HepG2 (cell line): Measurements from ENCODE around the gene PSMD5. TPM values are rescaled to one million over a fixed set of nuclear protein-coding genes. Genes with fewer than 3 reads are reported as not detected.

Experiments used
- ATF3 ChIP-seq: sonication (generic); formaldehyde crosslinking; IDR thresholded peaks from 2 replicates; pipeline ENCODE4 v1.4.0; 2020; ENCODE audit warnings: missing genetic modification reagents
- DR1 ChIP-seq: sonication (generic); formaldehyde crosslinking; IDR thresholded peaks from 2 replicates; pipeline ENCODE4 v1.8.0; 2021; ENCODE audit warnings: mild to moderate bottlenecking, missing genetic modification reagents, inconsistent platforms
- EED ChIP-seq: sonication (generic); formaldehyde crosslinking; IDR thresholded peaks from 2 replicates; pipeline ENCODE4 v1.5.0; 2020; ENCODE audit warnings: mild to moderate bottlenecking, missing genetic modification reagents
- ERF ChIP-seq: IDR thresholded peaks from 2 replicates; pipeline ENCODE4 v1.6.1; 2018; ENCODE audit warnings: missing biosample characterization, missing genetic modification reagents
- GPN1 ChIP-seq: sonication (generic); formaldehyde crosslinking; IDR thresholded peaks from 2 replicates; pipeline ENCODE4 v1.5.1; 2020; ENCODE audit warnings: missing genetic modification reagents, borderline replicate concordance
- HOXA7 ChIP-seq: sonication (generic); formaldehyde crosslinking; IDR thresholded peaks from 2 replicates; pipeline ENCODE4 v1.8.1; 2022; ENCODE audit warnings: mild to moderate bottlenecking, missing genetic modification reagents, moderate library complexity
- NCOA2 ChIP-seq: sonication (generic); formaldehyde crosslinking; IDR thresholded peaks from 2 replicates; pipeline ENCODE4 v1.8.0; 2022; ENCODE audit warnings: inconsistent platforms
- NR2F1 ChIP-seq, 2 experiments: fragments of 450-650 bp in 1 of 2; formaldehyde crosslinking in 1 of 2; IDR thresholded peaks; 2 replicates each; pipeline versions ENCODE4 v1.5.0 to v1.6.1; 2016 to 2020; ENCODE audit warnings: mild to moderate bottlenecking in 1 of 2, missing compliant biosample characterization in 1 of 2, missing genetic modification reagents in 1 of 2, moderate library complexity in 1 of 2
- TBX3 ChIP-seq: fragments of 450-650 bp; IDR thresholded peaks from 2 replicates; pipeline ENCODE4 v1.6.1; 2017; ENCODE audit warnings: antibody characterized with exemption, mild to moderate bottlenecking, inconsistent platforms, borderline replicate concordance
- ZNF549 ChIP-seq: sonication (generic); formaldehyde crosslinking; IDR thresholded peaks from 2 replicates; pipeline ENCODE4 v1.5.0; 2020; ENCODE audit warnings: missing genetic modification reagents
- ZNF558 ChIP-seq: sonication (generic); formaldehyde crosslinking; IDR thresholded peaks from 2 replicates; pipeline ENCODE4 v1.9.0; 2022; ENCODE audit warnings: mild to moderate bottlenecking, missing genetic modification reagents, borderline replicate concordance
- ZNF644 ChIP-seq: IDR thresholded peaks from 2 replicates; pipeline ENCODE4 v1.6.1; 2016; ENCODE audit warnings: low read depth
- polyA plus RNA-seq, 8 experiments: library from polyadenylated mRNA; depleted of rRNA in 3 of 8; stranded (reverse) in 7 of 8; unstranded in 1 of 8; fragments of >200 nt; fragmentation: Illumina TruSeq in 4 of 8; extraction: Trizol in 4 of 8; gene quantifications; 2 replicates each; pipeline versions ENCODE4 v1.2.1 to v1.2.3, GENCODE V29; 2011 to 2016; ENCODE audit warnings: low read depth in 4 of 8, missing spikeins in 1 of 8, mixed read lengths in 1 of 8; ENCODE audit not compliant: insufficient read depth in 1 of 8
- total RNA-seq, 5 experiments: library from RNA; depleted of rRNA; stranded (reverse); fragments of >200 nt; fragmentation: Illumina TruSeq; extraction: Trizol; gene quantifications; 2 replicates each; pipeline ENCODE4 v1.2.3, GENCODE V29; 2016; ENCODE audit warnings: low read depth in 1 of 5
- TF ChIP-seq, protein P1 (sequence below): sonication (generic); formaldehyde crosslinking; IDR thresholded peaks from 2 replicates; pipeline ENCODE4 v1.8.0; 2022; ENCODE audit warnings: mild to moderate bottlenecking, missing genetic modification reagents, moderate library complexity
- TF ChIP-seq, protein P2 (sequence below): sonication (generic); formaldehyde crosslinking; IDR thresholded peaks from 2 replicates; pipeline ENCODE4 v1.4.0; 2020; ENCODE audit warnings: missing genetic modification reagents
- TF ChIP-seq, protein P3 (sequence below): sonication (generic); formaldehyde crosslinking; IDR thresholded peaks from 2 replicates; pipeline ENCODE4 v1.8.0; 2022; ENCODE audit warnings: mild to moderate bottlenecking, missing genetic modification reagents; ENCODE audit not compliant: insufficient replicate concordance
- TF ChIP-seq, protein P4 (sequence below): IDR thresholded peaks from 2 replicates; pipeline ENCODE4 v1.6.1; 2016; ENCODE audit warnings: low read depth, missing genetic modification reagents, missing compliant biosample characterization

PSMD5 gene
- total and polyA plus RNA-seq, 2 of the 13 experiments (the other 11 are each of a cell fraction or from before 2014, with no cell fraction given): 12.7 to 18.1 TPM

DNA sequence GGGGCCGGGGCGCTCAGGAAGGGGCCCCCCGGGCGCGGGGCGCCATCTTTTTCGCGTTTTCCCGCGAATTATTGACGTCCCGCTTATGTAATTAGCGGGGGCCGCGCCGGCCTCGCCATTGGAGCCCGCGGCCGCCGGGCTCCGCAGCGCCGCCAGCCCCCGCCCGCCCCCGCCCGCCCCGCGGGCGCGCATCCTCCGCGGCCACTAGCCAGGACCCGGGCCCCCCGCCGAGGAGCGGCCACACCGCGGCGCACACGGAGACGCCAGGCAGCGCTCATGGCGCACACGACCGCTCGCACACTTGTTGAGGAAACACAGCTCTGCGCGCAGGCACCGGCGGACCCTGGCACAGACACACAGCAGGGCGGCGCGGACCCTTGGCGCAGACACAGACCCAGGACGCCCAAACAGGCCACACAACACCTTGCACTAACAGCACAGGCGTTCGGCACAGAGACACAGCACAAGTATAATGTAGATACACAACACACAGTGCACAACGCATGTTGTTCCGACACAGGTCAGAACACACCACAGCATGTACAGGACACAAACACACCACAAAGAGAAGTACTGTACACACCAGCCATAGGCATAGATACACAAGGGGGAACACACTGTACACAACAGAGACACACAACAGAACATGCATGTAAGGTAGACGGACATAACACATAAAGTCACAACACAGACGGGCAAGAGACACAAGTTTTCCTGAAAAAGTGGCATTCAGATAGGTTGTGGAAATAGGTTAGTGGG is 34.7 kb upstream of the PSMD5 start (continued):
- TF ChIP-seq, protein P1, sequence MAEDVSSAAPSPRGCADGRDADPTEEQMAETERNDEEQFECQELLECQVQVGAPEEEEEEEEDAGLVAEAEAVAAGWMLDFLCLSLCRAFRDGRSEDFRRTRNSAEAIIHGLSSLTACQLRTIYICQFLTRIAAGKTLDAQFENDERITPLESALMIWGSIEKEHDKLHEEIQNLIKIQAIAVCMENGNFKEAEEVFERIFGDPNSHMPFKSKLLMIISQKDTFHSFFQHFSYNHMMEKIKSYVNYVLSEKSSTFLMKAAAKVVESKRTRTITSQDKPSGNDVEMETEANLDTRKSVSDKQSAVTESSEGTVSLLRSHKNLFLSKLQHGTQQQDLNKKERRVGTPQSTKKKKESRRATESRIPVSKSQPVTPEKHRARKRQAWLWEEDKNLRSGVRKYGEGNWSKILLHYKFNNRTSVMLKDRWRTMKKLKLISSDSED (CRISPR knock-in tag): no peak
- TF ChIP-seq HOXA7 (CRISPR knock-in tag) (no peak), ATF3 (0 out of 2 replicates have a peak, but pooled peaks have one; percentile 19), ZNF558 (CRISPR knock-in tag) (peak; percentile 39; the same call in 1 of the 2 replicates), GPN1 (no peak), ERF (0 out of 2 replicates have a peak, but pooled peaks have one; percentile 27), NR2F1 (CRISPR knock-in tag; IDR thresholded peaks at IDR 0.05) (no peak), EED (CRISPR knock-in tag) (peak; percentile 65; the same call in 1 of the 2 replicates), ZNF644 (CRISPR knock-in tag) (no peak), NCOA2 (no peak), DR1 (CRISPR knock-in tag) (no peak), ZNF549 (CRISPR knock-in tag) (no peak), TBX3 (no peak)
- TF ChIP-seq, protein P2, sequence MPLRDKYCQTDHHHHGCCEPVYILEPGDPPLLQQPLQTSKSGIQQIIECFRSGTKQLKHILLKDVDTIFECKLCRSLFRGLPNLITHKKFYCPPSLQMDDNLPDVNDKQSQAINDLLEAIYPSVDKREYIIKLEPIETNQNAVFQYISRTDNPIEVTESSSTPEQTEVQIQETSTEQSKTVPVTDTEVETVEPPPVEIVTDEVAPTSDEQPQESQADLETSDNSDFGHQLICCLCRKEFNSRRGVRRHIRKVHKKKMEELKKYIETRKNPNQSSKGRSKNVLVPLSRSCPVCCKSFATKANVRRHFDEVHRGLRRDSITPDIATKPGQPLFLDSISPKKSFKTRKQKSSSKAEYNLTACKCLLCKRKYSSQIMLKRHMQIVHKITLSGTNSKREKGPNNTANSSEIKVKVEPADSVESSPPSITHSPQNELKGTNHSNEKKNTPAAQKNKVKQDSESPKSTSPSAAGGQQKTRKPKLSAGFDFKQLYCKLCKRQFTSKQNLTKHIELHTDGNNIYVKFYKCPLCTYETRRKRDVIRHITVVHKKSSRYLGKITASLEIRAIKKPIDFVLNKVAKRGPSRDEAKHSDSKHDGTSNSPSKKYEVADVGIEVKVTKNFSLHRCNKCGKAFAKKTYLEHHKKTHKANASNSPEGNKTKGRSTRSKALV: peak; percentile 98
- TF ChIP-seq, protein P3, sequence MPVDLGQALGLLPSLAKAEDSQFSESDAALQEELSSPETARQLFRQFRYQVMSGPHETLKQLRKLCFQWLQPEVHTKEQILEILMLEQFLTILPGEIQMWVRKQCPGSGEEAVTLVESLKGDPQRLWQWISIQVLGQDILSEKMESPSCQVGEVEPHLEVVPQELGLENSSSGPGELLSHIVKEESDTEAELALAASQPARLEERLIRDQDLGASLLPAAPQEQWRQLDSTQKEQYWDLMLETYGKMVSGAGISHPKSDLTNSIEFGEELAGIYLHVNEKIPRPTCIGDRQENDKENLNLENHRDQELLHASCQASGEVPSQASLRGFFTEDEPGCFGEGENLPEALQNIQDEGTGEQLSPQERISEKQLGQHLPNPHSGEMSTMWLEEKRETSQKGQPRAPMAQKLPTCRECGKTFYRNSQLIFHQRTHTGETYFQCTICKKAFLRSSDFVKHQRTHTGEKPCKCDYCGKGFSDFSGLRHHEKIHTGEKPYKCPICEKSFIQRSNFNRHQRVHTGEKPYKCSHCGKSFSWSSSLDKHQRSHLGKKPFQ (CRISPR knock-in tag): no peak
- TF ChIP-seq, protein P4, sequence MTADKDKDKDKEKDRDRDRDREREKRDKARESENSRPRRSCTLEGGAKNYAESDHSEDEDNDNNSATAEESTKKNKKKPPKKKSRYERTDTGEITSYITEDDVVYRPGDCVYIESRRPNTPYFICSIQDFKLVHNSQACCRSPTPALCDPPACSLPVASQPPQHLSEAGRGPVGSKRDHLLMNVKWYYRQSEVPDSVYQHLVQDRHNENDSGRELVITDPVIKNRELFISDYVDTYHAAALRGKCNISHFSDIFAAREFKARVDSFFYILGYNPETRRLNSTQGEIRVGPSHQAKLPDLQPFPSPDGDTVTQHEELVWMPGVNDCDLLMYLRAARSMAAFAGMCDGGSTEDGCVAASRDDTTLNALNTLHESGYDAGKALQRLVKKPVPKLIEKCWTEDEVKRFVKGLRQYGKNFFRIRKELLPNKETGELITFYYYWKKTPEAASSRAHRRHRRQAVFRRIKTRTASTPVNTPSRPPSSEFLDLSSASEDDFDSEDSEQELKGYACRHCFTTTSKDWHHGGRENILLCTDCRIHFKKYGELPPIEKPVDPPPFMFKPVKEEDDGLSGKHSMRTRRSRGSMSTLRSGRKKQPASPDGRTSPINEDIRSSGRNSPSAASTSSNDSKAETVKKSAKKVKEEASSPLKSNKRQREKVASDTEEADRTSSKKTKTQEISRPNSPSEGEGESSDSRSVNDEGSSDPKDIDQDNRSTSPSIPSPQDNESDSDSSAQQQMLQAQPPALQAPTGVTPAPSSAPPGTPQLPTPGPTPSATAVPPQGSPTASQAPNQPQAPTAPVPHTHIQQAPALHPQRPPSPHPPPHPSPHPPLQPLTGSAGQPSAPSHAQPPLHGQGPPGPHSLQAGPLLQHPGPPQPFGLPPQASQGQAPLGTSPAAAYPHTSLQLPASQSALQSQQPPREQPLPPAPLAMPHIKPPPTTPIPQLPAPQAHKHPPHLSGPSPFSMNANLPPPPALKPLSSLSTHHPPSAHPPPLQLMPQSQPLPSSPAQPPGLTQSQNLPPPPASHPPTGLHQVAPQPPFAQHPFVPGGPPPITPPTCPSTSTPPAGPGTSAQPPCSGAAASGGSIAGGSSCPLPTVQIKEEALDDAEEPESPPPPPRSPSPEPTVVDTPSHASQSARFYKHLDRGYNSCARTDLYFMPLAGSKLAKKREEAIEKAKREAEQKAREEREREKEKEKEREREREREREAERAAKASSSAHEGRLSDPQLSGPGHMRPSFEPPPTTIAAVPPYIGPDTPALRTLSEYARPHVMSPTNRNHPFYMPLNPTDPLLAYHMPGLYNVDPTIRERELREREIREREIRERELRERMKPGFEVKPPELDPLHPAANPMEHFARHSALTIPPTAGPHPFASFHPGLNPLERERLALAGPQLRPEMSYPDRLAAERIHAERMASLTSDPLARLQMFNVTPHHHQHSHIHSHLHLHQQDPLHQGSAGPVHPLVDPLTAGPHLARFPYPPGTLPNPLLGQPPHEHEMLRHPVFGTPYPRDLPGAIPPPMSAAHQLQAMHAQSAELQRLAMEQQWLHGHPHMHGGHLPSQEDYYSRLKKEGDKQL (CRISPR knock-in tag): peak; percentile 5; the same call in 1 of the 2 replicates
